Dermis microvascular lymphatic vessel endothelial cell (primary cell): Measurements from ENCODE around the gene PSMF1. TPM values are rescaled to one million over a fixed set of nuclear protein-coding genes. Genes with fewer than 3 reads are reported as not detected.
A peak's percentile ranks its signal among the peaks of the same experiment; 100 is the strongest.
"Not testable (repeated sequence)": the region's sequence is repeated elsewhere in the genome, so short reads cannot be mapped to it uniquely, and the experiment has no call there.

ENCODE experiments used
- DNase-seq, 2 donors: peaks; one replicate each; pipeline versions ENCODE4 v3.0.0 to v3.0.0-alpha.2; 2010; ENCODE audit warnings: low read depth in 2 of 2
- total RNA-seq: library from RNA; depleted of rRNA; stranded (reverse); fragments of >200 nt; gene quantifications from 2 replicates; pipeline ENCODE4 v1.2.1, GENCODE V29; 2014

PSMF1 gene
- total RNA-seq, 1 donor from 2014 or later = 28.4 TPM

DNA sequence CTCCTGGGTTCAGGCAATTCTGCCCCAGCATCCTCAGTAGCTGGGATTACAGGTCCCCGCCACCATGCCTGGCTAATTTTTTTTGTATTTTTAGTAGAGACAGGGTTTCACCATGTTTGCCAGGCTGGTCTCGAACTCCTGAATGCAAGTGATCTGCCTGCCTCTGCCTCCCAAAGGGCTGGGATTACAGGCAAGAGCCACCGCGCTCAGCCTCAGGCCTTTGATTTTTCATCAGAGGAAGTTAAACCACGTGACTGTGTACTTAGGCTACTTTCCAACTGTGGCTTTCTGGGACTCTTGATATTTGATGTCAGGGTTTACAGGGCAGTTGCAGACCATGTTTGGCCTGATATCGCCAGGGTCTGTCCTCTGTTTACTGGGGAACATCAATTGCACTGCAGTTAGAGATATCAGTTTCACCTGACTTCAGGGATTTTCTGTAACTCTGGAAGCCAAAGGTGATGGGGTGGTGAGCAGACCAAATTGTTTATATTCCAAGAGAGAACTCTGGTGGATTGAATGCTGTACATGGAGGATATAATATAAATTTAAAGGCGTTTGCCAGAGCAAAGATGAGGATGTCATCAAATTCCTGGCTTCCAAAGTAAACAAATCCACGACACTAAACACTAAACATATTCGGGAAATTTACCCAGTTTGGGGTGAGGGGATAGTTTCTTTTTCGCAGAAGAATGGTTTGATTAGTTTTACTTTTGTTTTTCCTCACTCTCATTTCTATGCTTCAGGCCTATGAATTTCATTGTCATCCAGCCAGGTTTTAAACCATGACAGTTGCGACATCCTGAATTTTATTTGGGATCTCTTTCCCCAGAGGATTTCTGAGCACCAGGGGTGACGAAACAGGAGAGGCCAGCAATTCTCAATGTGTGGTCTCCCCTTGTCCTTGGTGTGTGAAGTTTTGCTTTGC, 4.2 kb downstream of the PSMF1 start:
- peak; percentile 69 to 70 for DNase-seq

DNA sequence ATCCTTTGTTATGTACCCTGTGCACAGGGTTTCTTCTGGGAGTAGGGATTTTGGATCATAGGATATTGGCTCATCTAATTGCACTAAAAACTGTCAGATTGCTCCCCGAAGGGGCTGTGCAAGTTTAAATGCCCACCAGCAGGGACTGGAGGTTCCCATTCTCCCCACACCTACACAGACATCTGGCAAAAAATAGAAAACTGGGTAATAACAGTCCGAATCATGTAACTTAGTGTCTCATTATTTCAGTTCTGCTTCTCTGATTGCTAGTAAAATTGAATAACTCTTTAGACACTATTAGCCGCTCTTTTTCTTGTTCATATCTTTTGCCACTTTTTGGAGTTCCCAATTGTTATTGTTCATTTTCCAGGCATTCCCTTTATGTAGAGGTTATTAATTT, 5.3 kb downstream of the PSMF1 start:
- DNase-seq = no peak

DNA sequence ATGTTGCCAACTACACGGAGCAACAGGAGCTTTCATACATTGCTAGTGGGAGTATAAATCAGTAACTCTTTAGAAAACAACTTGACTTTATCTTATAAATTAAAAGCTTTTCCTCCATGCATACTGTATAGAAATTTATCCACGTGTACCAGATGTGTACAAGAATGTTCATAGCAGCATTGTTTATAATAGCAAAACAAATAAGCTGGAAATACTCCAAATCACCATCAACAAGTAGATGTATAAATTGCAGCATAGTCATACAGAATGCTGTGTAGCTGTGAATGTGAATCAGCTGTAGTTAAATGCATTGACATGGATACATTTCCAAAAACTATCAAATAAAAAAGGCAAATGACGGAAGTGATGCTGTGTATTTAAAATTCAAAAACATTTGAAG, 6.0 kb downstream of the PSMF1 start:
- DNase-seq = no peak

DNA sequence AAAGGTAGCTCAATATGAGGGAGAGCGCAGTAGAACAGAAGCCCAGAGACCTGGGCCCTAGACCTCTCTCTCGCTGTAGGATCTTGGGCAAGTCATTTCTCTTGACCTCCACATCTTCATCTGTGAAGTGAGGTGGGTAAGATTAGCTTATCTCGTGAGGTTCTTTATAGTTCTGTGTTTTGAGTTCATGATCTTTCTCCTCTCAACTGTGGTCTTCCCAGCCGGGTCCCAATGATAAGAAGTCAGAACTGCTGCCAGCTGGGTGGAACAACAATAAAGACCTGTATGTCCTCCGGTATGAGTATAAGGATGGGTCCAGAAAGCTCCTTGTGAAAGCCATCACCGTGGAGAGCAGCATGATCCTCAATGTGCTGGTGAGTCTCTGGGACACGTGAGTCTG, 6.9 kb downstream of the PSMF1 start:
- no peak for DNase-seq

DNA sequence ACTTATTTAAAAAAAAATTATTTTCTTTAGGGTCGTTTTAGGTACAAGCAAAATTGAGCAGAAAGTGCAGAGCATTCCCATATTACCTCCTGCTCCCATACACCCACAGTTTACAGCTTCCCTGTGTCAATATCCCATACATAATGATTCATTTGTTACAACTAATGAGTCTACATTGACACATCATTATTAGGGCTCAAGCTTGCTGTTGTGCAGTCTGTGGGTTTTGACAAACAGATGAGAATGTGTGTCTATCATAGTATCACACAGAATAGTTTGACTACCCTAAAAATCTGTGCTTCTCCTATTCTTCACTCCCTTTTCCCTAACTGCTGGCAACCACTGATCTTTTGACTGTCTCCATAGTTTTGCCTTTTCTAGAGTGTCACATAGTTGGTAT, 9.4 kb downstream of the PSMF1 start:
- no peak for DNase-seq

DNA sequence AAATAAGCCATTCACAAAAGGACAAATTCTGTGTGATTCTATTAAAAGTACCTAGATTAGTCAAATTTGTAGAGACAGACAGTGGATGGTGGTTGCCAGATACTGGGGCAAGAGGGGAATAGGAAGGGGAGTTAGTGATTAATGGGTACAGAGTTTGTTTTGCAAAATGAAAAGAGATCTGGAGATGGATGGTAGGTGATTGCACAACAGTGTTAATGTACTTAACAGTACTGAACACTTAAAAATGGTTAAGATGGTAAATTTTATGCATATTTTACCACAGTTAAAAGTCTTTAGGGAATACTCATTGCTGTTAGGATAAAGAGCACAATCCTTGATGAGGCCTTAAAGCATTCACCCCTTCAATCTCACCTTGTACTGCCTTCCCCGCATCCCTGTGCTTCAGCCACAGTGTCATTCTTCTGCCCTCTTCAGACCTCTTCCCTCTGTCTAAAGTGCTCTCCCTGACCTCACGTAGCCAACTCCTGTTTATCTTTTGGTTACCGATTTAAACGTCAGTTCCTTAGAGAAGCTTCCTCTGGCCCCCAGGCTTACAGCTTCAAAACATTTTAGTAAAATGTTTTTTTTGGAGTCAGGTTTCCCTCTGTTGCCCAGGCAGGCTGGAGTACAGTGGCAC, 11.8 kb downstream of the PSMF1 start:
- DNase-seq = no peak

DNA sequence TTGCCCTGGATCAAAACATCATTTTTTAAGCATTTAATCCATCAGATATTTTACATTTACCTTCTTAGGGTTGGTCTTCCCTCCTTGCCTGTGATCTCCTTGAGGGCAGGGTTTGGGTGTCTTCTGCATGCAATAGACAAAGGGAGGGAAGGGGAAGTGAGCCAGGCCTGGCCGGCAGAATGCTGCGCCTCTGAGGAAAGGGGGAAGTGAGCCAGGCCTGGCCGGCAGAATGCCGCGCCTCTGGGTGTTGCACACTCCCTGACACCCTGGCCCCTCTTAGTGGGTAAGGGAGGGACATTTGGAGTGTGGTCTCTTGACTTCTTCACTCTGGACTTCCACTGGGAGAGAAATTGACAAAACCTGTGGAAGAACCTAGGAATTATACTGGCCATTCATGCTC, 12.4 kb downstream of the PSMF1 start:
- DNase-seq = no peak

DNA sequence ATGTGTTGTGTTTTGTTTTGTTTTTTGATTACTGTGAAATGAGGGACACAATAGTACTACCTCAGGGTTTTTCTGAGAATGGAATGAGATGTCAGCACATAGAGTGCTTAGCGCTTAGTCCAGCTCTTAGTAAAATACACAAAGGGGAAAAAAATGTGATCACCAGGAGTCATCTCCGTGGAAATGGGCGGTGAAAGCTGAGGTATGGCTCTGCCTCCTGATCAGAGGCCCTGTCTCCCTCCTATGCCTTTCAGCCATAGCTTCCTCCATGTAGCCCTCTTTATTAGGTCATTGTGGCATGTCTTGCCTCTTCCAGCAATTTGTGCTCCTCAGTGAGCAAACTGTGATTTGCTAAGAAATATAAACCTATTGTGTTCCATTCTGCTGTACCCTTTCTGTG, 13.0 kb downstream of the PSMF1 start:
- no peak for DNase-seq

DNA sequence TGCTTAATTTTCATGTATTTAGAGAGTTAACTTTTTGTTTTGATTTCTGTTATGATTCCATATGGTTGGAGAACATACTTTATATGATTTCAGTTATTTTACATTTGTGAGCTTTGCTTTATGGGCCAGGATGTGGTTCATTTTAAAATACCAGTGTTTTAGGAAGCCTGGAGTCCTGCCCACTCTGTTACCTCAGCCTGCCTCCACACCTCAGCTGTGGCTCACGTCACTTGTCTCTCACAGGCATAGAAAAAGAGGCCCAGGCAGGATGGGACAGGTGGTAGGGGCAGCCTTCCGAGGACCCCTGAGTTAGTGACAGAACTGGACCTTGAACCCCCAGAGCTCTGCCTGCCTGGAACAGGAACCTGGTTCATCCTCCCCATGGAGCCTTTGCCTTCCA, 16.0 kb downstream of the PSMF1 start:
- DNase-seq = no peak

DNA sequence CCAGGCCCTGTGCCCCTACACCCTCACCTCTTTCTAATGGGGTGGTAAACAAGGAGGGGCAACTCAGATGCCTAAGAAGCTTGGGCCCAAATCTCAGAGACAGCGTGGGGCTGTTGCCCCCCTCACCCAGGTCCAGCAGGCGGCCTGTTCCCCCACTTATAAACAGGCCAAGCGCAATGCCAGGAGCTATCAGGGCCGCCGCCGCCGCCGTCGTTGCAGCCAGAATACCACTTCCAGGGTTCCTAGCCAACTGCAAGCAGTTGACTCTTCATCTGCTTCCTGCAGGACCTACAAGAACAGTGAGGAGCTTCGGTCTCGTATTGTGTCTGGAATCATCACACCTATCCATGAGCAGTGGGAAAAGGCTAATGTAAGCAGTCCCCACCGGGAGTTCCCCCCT, 16.4 kb downstream of the PSMF1 start:
- DNase-seq = no peak

DNA sequence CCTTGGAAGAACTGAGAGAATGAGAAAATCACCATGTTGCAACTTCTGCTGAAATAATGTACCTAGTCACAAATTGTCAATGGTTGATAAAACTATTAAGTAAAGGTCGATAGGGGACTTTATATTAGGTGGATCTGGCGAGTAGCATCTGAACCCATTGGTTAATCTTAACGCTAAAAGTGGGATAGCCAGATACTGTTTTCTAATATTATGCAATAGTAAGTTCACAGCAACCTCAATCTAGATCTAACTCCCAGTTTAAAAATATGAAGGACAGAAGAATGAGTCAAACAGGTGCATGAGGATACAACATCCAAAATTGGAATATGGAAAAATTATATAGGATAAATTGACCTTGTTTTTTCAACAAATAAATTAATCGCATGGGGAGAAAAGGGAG, 18.8 kb downstream of the PSMF1 start:
- DNase-seq = no peak

DNA sequence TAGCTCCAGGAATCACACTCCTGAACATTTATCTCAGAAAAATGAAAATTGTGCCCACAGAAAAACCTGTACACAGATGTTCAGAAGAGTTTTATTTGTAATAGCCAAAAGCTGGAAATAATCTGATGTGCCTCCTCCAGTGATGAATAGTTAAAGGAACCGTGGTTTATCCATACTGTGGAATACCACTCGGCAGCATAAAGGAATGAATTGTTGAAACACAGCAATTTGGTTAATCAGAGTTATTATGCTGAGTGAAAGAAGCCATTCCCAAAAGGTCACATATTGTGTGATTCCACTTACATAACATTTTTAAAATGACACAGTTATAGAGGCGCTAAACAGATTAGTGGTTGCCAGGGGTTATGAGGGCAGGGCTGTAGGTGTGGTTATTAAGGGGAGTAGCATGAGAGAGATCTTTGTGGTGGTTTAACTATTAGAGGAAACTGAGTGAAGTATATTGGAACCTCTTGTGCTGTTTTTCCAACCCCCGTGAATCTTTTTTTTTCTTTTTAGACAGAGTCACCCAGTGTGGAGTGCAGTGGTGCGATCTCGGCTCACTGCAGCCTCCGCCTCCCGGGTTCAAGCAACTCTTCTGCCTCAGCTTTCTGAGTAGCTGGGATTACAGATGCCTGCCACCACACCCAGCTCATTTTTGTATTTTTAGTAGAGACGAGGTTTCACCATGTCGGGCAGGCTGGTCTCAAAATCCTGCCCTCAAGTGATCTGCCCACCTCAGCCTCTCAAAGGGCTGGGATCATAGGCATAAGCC, 26.2 kb downstream of the PSMF1 start:
- DNase-seq = no peak

DNA sequence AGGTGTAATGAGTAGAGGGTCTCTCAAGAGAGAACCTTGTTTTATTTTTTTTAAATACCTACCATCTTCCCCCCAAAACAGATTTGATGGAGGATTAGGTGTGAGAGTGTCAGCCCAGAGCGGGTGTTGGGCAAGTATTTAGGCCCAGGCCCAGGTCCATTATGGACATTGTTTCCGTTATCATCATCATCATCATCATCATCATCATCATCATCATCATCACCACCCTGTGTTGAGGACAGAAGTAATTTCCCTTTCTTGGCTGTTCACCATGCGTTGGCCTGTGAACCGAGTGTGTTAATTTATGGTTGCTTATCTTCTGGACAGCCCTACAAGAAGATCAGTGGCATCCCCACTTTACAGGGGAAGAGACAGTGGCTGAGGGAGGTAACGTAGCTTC, 28.6 kb downstream of the PSMF1 start:
- no peak for DNase-seq

DNA sequence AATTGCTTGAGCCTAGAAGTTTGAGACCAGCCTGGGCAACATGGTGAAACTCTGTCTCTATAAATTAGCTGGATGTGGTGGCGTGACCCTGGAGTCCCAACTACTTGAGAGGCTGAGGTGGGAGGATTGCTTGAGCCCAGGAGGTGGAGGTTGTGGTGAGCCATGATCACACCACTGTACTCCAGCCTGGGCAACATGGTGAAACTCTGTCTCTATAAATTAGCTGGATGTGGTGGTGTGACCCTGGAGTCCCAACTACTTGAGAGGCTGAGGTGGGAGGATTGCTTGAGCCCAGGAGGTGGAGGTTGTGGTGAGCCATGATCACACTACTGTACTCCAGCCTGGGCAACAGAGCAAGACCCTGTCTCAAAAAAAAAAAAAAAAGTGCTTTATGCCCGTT, 31.4 kb downstream of the PSMF1 start:
- not testable (repeated sequence) for DNase-seq

DNA sequence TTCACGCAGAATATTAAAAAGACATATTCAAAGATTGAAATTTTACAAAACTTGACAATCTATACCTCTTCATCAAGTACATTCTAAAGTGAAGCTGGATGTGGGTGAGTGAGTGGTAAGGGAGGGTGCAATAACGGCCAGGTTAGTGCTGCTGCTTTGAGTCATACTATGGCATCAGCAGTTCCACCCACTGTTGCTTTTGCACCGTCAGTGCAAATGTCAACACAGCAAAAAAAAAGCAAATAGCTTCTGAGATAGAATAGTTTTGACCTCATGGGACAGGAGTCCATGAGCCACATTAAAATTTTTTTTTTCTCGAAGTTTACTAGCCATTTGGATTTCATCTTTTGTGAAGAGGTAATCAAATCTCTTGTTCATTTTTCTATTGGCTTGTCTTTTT, 31.8 kb downstream of the PSMF1 start:
- DNase-seq = no peak

DNA sequence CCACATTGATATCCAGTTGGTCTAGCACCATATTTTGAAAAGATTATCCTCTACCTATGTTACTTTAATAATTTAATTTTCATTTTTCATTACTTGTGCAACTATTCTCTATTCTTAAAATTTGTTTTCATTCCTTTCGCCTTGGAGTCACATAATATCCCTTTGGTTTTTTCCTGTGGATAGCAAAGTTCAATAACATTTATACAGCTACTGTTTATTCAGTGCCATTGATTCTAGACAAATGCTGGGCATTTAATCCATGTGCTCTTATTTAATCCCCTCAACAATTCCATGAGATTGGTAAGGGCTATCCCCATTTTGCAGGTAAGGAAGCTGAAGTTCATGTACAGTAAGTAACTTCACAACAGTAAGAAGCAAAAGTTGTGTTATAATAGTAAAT, 32.6 kb downstream of the PSMF1 start:
- no peak for DNase-seq

DNA sequence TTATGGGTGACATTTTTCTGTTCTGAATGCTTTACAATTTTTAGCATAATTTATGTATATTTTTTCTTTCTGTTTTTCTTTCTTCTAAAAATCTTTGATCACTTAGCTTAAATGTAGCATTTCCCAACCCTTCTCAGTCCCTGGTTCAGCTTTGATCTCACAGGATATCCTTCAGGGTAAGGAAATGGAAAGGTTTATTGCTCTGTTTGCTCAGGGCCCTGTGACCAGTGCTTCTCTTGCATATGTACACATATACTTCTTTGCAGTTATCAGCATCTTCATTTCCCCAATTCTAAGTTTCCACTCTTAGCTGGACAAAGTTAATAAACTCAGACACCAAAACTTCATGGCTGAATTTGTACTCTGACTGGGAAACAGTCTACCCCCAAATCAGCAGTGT, 35.8 kb downstream of the PSMF1 start:
- no peak for DNase-seq

DNA sequence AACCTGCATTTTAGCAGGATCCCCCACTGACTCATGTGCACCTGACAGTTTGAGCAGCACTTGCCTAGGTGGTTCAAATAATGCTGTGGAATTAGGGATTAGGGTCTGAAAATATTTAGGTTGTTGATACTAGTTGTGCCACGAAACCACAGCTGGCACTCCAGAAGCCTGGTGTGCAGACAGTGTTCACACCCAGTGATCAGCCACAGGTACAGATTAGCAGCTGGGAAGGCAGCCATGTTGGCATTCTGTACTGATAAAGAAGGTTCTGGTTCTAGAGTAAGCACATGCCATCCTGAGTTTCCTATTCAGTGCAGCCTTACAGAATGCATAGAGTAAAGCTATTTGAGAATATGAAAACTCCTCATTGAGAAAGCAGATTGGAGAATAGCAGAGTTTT, 36.3 kb downstream of the PSMF1 start:
- DNase-seq = no peak

DNA sequence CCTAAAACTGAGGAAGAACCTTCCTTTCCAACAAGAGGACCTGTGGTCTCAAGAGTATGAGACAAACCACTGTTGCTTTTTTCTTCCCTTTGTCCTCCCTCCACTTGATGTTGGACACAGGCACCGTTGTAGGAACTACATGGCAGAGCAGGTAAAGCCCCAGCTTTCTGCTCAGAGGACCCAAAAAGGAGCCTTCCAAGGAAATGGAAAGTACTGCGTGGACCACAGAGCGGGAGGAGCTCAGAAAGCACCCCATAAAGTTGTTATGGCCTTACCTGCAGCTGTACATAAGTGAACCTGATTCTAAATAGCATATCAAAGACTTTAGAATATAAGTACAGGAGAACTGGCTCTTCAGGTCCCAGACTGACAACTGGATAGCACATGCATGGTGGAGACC, 36.9 kb downstream of the PSMF1 start:
- DNase-seq = no peak

DNA sequence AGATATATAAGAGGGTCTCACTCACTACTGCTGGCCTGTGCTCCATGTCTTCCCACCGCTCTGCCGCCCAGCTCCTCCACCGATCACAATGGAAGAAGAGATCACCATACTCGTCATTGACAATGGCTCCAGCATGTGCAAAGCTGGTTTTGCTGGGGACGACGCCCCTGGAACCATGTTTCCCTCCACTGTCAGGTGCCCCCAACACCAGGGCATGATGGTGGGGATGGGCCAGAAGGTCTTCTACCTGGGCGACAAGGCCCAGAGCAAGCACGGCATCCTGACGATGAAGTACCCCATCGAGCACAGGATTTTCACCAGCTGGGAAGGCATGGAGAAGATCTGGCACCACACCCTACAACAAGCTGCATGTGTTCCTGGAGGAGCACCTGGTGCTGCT, 42.1 kb downstream of the PSMF1 start:
- no peak for DNase-seq

DNA sequence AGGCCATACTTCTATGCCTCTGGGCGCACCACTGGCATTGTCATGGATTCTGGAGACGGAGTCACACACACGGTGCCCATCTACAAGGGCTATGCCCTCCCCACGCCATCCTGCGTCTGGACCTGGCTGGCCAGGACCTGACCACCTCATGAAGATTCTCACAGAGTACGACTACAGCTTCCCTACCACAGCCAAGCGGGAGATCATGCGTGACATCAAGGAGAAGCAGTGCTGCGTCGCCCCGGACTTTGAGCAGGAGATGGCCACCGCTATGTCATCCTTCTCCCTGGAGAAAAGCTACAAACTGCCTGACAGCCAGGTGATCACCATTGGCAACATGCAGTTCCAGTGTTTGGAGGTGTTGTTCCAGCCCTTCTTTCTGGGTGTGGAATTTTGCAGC, 42.6 kb downstream of the PSMF1 start:
- DNase-seq = no peak

DNA sequence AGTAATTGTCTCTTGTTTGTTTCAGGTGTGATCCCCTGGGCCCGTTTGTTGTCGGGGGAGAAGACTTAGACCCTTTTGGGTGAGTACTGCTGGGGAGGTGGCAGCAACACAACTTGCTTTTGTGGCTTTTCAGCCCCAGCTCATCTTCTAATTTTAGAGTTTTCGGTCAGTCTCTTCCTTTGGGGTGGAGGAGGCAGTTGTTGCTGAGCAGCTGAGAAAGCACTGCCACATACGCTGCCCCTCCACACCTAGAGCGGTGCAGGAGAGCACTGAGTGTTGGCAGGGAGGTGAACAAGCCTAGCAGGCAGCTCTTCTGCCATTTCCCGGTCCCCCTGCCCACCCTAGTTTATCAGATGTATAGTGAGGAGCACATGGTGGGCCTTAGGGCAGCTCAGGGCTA, 44.7 kb downstream of the PSMF1 start:
- no peak for DNase-seq
